Tibial nerve (tissue), 4 donors: Measurements from ENCODE around the gene TSPAN16.

Experiments
- EP300 ChIP-seq, 2 donors: sonication (generic); formaldehyde crosslinking; IDR thresholded peaks; one replicate each; pipeline ENCODE4 v1.6.1; 2017; ENCODE audit warnings: antibody characterized with exemption in 2 of 2, mild to moderate bottlenecking in 1 of 2
- POLR2A ChIP-seq, 2 donors: fragments of 450-650 bp; IDR thresholded peaks; one replicate each; pipeline ENCODE4 v1.6.1; 2017; ENCODE audit warnings: antibody characterized with exemption in 2 of 2, mild to moderate bottlenecking in 2 of 2, moderate library complexity in 2 of 2
- TF ChIP-seq, protein P1 (sequence below), 5 experiments: fragments of 200-600 bp in 3 of 5; fragments of 450-650 bp in 2 of 5; sonication (generic) in 3 of 5; IDR thresholded peaks; one replicate each; pipeline ENCODE4 v1.5.1; 2016 to 2019; ENCODE audit warnings: antibody characterized with exemption in 5 of 5, mild to moderate bottlenecking in 3 of 5, moderate library complexity in 2 of 5

DNA sequence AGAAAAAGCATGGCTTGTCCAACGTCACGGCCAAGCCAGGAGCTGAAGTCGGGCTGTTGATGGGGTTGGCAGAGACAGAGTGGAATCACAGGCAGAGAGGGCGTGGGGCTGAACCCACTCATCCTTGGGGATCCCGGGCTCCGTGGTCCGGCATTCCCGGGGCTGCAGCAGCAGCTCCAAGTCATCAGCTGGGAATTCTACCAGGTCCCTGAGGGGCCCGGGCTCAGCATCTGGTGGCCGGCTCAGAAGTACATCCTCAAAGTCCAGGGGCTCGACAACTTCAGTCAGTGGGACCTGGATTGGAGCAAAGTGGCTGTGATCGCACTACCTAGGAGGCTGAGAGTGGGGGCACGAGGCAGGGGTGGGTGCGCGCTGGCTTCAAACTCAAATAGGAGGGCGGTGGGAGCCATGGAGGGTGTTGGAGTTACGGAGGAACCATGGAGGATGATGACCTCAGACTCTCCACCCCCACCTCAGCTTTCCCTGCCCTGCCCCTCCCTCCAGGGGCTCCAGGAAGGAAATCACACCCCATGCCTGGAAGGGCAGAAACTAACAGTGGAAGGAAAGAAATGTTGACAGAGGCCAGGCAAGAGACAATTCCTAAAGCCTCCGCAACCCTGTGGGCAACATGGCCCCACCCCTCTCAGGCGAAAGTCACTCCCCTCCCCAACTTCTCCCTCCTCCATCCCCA lies 43.1 kb upstream of the TSPAN16 start:
- TF ChIP-seq, protein P1, sequence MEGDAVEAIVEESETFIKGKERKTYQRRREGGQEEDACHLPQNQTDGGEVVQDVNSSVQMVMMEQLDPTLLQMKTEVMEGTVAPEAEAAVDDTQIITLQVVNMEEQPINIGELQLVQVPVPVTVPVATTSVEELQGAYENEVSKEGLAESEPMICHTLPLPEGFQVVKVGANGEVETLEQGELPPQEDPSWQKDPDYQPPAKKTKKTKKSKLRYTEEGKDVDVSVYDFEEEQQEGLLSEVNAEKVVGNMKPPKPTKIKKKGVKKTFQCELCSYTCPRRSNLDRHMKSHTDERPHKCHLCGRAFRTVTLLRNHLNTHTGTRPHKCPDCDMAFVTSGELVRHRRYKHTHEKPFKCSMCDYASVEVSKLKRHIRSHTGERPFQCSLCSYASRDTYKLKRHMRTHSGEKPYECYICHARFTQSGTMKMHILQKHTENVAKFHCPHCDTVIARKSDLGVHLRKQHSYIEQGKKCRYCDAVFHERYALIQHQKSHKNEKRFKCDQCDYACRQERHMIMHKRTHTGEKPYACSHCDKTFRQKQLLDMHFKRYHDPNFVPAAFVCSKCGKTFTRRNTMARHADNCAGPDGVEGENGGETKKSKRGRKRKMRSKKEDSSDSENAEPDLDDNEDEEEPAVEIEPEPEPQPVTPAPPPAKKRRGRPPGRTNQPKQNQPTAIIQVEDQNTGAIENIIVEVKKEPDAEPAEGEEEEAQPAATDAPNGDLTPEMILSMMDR (IDR thresholded peaks at IDR 0.05), result no peak
- TF ChIP-seq POLR2A (IDR thresholded peaks at IDR 0.05) (no peak), EP300 (IDR thresholded peaks at IDR 0.05) (no peak)
